ENCODE results near the gene HYAL2.
"Not testable (repeated sequence)": the region's sequence is repeated elsewhere in the genome, so short reads cannot be mapped to it uniquely, and the experiment has no call there.

HYAL2 gene

GRCh38 chr3:50274371-50275104 lies 48.0 kb downstream of the HYAL2 start:
- no peaks in the 10 kb centered on the region for H3K79me2 ChIP-seq (ENCODE audit: insufficient read depth, low read depth)
- H2AFZ ChIP-seq (ENCODE audit: low read depth) = no peak overlapping the region
- no peak overlapping the region for H3K9ac ChIP-seq
- no peaks in the 10 kb centered on the region for H3K4me1 ChIP-seq (ENCODE audit: low read depth, poor library complexity, severe bottlenecking)
- H4K20me1 ChIP-seq (ENCODE audit: insufficient read depth) = no peaks in the 10 kb centered on the region
- no peaks in the 10 kb centered on the region for H3K36me3 ChIP-seq (ENCODE audit: insufficient read depth)
- H3K27me3 ChIP-seq (ENCODE audit: insufficient read depth, low read depth) = peaks cover 9% of the 10 kb centered on the region; the same call in 1 of the 2 replicates
- no peak overlapping the region for H3K27ac ChIP-seq
- no peak overlapping the region for H3K4me3 ChIP-seq (IDR thresholded peaks at IDR 0.05; ENCODE audit: insufficient read depth, low read depth, low read length)
- TF ChIP-seq, protein P1, sequence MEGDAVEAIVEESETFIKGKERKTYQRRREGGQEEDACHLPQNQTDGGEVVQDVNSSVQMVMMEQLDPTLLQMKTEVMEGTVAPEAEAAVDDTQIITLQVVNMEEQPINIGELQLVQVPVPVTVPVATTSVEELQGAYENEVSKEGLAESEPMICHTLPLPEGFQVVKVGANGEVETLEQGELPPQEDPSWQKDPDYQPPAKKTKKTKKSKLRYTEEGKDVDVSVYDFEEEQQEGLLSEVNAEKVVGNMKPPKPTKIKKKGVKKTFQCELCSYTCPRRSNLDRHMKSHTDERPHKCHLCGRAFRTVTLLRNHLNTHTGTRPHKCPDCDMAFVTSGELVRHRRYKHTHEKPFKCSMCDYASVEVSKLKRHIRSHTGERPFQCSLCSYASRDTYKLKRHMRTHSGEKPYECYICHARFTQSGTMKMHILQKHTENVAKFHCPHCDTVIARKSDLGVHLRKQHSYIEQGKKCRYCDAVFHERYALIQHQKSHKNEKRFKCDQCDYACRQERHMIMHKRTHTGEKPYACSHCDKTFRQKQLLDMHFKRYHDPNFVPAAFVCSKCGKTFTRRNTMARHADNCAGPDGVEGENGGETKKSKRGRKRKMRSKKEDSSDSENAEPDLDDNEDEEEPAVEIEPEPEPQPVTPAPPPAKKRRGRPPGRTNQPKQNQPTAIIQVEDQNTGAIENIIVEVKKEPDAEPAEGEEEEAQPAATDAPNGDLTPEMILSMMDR (conservative IDR thresholded peaks at IDR 0.05; ENCODE audit: low read depth, low read length) = peak; percentile 76
- no peak overlapping the region for H3K4me2 ChIP-seq

DNA sequence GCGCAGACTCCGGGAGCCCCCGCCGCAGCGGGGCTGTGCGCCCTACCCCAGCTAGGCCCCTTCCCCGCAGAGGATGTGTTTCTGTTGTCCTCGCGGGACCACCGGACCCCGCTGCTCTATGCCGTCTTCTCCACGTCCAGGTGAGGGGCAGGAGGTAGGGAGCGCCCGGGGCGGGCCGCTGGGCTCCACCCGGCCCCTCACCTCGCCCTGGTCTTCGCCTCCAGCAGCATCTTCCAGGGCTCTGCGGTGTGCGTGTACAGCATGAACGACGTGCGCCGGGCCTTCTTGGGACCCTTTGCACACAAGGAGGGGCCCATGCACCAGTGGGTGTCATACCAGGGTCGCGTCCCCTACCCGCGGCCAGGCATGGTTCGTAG lies 48.9 kb downstream of the HYAL2 start:
- H3K36me3 ChIP-seq (ENCODE audit: insufficient read depth) = no peaks in the 10 kb centered on the region
- no peak overlapping the region for H3K4me2 ChIP-seq
- H3K4me3 ChIP-seq (IDR thresholded peaks at IDR 0.05; ENCODE audit: insufficient read depth, low read depth, low read length) = no peak overlapping the region
- H3K4me1 ChIP-seq (ENCODE audit: low read depth, poor library complexity, severe bottlenecking) = no peaks in the 10 kb centered on the region
- no peak overlapping the region for H3K27ac ChIP-seq
- no peaks in the 10 kb centered on the region for H3K79me2 ChIP-seq (ENCODE audit: insufficient read depth, low read depth)
- H3K9ac ChIP-seq = no peak overlapping the region
- no peak overlapping the region for H2AFZ ChIP-seq (ENCODE audit: low read depth)
- H4K20me1 ChIP-seq (ENCODE audit: insufficient read depth) = no peaks in the 10 kb centered on the region
- TF ChIP-seq, protein P1 (conservative IDR thresholded peaks at IDR 0.05; ENCODE audit: low read depth, low read length) = no peak
- peaks cover 10% of the 10 kb centered on the region; the same call in 1 of the 2 replicates for H3K27me3 ChIP-seq (ENCODE audit: insufficient read depth, low read depth)

DNA sequence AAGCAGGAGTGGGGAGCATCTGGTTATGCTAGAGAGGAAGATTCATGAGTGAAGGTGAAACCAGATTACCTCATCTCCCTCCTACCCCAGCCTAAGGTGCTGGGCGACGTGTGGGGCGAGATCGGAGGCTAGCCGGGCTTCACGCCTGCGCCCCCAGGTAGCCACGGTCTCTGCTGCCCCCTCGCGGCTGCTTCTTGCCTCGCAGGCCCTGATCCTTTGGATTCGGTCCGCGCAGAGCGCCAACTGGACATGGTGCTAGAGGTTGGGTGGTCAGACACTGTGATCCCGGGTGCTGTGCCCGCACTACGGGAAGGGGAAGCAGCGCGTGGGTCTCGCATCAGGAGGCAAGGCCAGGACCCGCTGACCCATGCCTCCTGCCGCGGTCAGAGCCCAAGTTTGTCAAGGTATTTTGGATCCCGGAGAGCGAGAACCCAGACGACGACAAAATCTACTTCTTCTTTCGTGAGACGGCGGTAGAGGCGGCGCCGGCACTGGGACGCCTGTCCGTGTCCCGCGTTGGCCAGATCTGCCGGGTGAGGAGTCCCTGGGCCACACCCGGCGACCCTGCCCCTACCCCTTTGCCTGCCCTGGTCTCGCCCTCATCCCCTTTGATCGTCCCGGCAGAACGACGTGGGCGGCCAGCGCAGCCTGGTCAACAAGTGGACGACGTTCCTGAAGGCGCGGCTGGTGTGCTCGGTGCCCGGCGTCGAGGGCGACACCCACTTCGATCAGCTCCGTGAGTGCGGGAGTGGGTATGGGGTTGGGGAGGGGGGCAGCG lies 49.4 kb downstream of the HYAL2 start:
- H3K27me3 ChIP-seq (ENCODE audit: insufficient read depth, low read depth) = peaks cover 13% of the 10 kb centered on the region; the same call in 1 of the 2 replicates
- TF ChIP-seq, protein P1 (conservative IDR thresholded peaks at IDR 0.05; ENCODE audit: low read depth, low read length) = peak; percentile 72
- H4K20me1 ChIP-seq (ENCODE audit: insufficient read depth) = no peaks in the 10 kb centered on the region
- H2AFZ ChIP-seq (ENCODE audit: low read depth) = no peak overlapping the region; the same call in 1 of the 2 replicates
- no peak overlapping the region for H3K4me3 ChIP-seq (IDR thresholded peaks at IDR 0.05; ENCODE audit: insufficient read depth, low read depth, low read length)
- no peak overlapping the region for H3K27ac ChIP-seq
- no peaks in the 10 kb centered on the region for H3K36me3 ChIP-seq (ENCODE audit: insufficient read depth)
- no peak overlapping the region for H3K9ac ChIP-seq
- H3K79me2 ChIP-seq (ENCODE audit: insufficient read depth, low read depth) = no peaks in the 10 kb centered on the region
- no peaks in the 10 kb centered on the region for H3K4me1 ChIP-seq (ENCODE audit: low read depth, poor library complexity, severe bottlenecking)
- H3K4me2 ChIP-seq = peak overlapping the region; percentile 48; the same call in 1 of the 2 replicates

DNA sequence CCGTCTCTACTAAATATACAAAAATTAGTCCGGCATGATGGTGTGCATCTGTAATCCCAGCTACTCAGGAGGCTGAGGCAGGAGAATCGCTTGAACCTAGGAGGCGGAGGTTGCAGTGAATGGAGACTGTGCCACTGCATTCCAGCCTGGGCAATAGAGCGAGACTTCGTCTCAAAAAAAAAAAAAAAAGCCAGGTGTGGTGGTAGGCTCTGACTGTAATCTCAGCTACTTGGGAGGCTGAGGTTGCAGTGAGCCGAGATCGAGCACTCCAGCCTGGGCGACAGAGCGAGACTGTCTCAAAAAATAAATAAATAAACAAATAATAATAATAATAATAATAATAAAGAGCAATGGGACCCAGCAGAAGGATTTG lies 50.0 kb downstream of the HYAL2 start:
- H3K36me3 ChIP-seq (ENCODE audit: insufficient read depth); H3K4me3 ChIP-seq (IDR thresholded peaks at IDR 0.05; ENCODE audit: insufficient read depth, low read depth, low read length); H2AFZ ChIP-seq (ENCODE audit: low read depth); H3K9ac ChIP-seq; H4K20me1 ChIP-seq (ENCODE audit: insufficient read depth); H3K79me2 ChIP-seq (ENCODE audit: insufficient read depth, low read depth); H3K4me1 ChIP-seq (ENCODE audit: low read depth, poor library complexity, severe bottlenecking); H3K4me2 ChIP-seq; H3K27ac ChIP-seq: not testable (repeated sequence)
- peaks cover 18% of the 10 kb centered on the region; the same call in 1 of the 2 replicates for H3K27me3 ChIP-seq (ENCODE audit: insufficient read depth, low read depth)
